Ovary (tissue), 3 donors: ENCODE measurements around the gene CSH2.

Experiments
- EP300 ChIP-seq: sonication (generic); formaldehyde crosslinking; IDR thresholded peaks from one replicate; pipeline ENCODE4 v1.6.1; 2017; ENCODE audit warnings: antibody characterized with exemption
- POLR2A ChIP-seq: fragments of 450-650 bp; IDR thresholded peaks from one replicate; pipeline ENCODE4 v1.6.1; 2017; ENCODE audit warnings: antibody characterized with exemption, mild to moderate bottlenecking, moderate library complexity
- TF ChIP-seq, protein P1 (sequence below), 3 donors: fragments of 450-650 bp in 2 of 3; fragments of 200-600 bp in 1 of 3; IDR thresholded peaks; one replicate each; pipeline versions ENCODE4 v1.5.1 to v1.8.0; 2016 to 2022; ENCODE audit warnings: antibody characterized with exemption in 3 of 3, mild to moderate bottlenecking in 1 of 3
- donor health status: DM: no; HTN: no; CAD: no.

DNA sequence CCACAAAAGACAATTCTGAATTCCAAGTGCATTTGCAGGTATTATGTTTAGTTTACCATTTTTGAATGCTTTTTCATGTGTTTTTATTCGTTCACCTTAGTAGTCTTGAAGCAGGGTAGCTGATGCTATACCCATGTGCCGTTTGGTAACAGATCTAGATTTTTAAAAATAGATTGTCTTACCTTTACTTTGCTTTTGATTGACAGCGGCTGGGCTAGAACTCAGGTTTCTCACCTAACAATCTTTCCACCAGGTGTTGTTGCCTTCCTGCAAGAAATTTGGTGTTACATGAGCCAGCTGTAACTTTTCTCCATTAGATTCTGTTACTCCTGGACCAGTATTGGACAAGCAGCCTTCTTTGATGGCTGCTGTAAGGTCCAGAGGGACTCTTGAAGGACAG is 44.5 kb downstream of the CSH2 start:
- TF ChIP-seq, protein P1, sequence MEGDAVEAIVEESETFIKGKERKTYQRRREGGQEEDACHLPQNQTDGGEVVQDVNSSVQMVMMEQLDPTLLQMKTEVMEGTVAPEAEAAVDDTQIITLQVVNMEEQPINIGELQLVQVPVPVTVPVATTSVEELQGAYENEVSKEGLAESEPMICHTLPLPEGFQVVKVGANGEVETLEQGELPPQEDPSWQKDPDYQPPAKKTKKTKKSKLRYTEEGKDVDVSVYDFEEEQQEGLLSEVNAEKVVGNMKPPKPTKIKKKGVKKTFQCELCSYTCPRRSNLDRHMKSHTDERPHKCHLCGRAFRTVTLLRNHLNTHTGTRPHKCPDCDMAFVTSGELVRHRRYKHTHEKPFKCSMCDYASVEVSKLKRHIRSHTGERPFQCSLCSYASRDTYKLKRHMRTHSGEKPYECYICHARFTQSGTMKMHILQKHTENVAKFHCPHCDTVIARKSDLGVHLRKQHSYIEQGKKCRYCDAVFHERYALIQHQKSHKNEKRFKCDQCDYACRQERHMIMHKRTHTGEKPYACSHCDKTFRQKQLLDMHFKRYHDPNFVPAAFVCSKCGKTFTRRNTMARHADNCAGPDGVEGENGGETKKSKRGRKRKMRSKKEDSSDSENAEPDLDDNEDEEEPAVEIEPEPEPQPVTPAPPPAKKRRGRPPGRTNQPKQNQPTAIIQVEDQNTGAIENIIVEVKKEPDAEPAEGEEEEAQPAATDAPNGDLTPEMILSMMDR (IDR thresholded peaks at IDR 0.05): no peak
- TF ChIP-seq POLR2A: no peak
- no peak for TF ChIP-seq EP300
